B cell (primary cell): ENCODE data around the gene BRMS1L. TPM values are rescaled to one million over a fixed set of nuclear protein-coding genes. Genes with fewer than 3 reads are reported as not detected.

Experiments
- ATAC-seq: fragments of 200-7000 bp; cut with Tn5 transposase; one replicate; pipeline ENCODE4 v1.10.0; 2021; ENCODE audit warnings: low read depth, mild to moderate bottlenecking, moderate number of reproducible peaks, moderate library complexity
- CTCF ChIA-PET: fragments of 350-600 bp; sonication (Branson Sonifier 250); formaldehyde crosslinking; loops from one replicate; lab custom pipeline; 2021; ENCODE audit warnings: antibody characterized with exemption, inconsistent platforms; lab: Charles Lee
- POLR2A ChIA-PET: fragments of 350-600 bp; sonication (Branson Sonifier 250); formaldehyde crosslinking; loops from one replicate; lab custom pipeline; 2021; ENCODE audit warnings: antibody characterized with exemption; lab: Charles Lee
- DNase-seq: peaks from one replicate; pipeline ENCODE4 v3.0.0; 2013
- H2AFZ ChIP-seq: 2 replicates; pipeline ENCODE4 v1.6.1; 2012; ENCODE audit warnings: mild to moderate bottlenecking, low read depth, low read length; ENCODE audit not compliant: insufficient read depth, poor library complexity, severe bottlenecking
- H3K27ac ChIP-seq, 2 donors: 1 replicate in 1 of 2; 2 replicates in 1 of 2; pipeline ENCODE4 v1.5.1; 2012 to 2013; ENCODE audit warnings: low read length in 2 of 2, mild to moderate bottlenecking in 2 of 2, moderate library complexity in 1 of 2
- H3K27me3 ChIP-seq, 4 experiments: fragments of 200-600 bp in 1 of 4; sonication (generic) in 1 of 4; replicated peaks in 1 of 4; 1 replicate in 2 of 4; 2 replicates in 2 of 4; pipeline versions ENCODE4 v1.6.1 to v1.7.0; 2013 to 2016; ENCODE audit warnings: low read length in 3 of 4, mild to moderate bottlenecking in 2 of 4, mixed read lengths in 1 of 4, moderate library complexity in 1 of 4; ENCODE audit not compliant: insufficient read depth in 4 of 4, control insufficient read depth in 3 of 4; ENCODE audit errors: control extremely low read depth in 1 of 4
- H3K36me3 ChIP-seq, 2 experiments: replicated peaks in 1 of 2; 1 replicate in 1 of 2; 2 replicates in 1 of 2; pipeline versions ENCODE4 v1.6.1 to v1.7.1; 2013; ENCODE audit warnings: low read length in 1 of 2; ENCODE audit not compliant: insufficient read depth in 2 of 2, control insufficient read depth in 1 of 2; ENCODE audit errors: control extremely low read depth in 1 of 2, extremely low read depth in 1 of 2
- H3K4me1 ChIP-seq, 2 donors: fragments of 200-600 bp in 1 of 2; sonication (generic) in 1 of 2; 1 replicate in 1 of 2; 2 replicates in 1 of 2; pipeline versions ENCODE4 v1.5.1 to v1.6.1; 2013 to 2017; ENCODE audit warnings: low read length in 2 of 2; ENCODE audit not compliant: control insufficient read depth in 2 of 2, insufficient read depth in 2 of 2
- H3K4me2 ChIP-seq: replicated peaks from 2 replicates; pipeline ENCODE3; 2012; ENCODE audit warnings: mild to moderate bottlenecking, low read depth, low read length; ENCODE audit not compliant: poor library complexity, severe bottlenecking
- H3K4me3 ChIP-seq, 5 experiments: fragments of 200-600 bp in 1 of 5; sonication (generic) in 1 of 5; 1 replicate in 3 of 5; 2 replicates in 2 of 5; pipeline versions ENCODE4 v1.5.1 to v1.7.0; 2011 to 2016; ENCODE audit warnings: low read length in 4 of 5, mild to moderate bottlenecking in 4 of 5, low read depth in 2 of 5, control low read depth in 1 of 5, moderate library complexity in 1 of 5; ENCODE audit not compliant: insufficient read depth in 1 of 5; ENCODE audit errors: control extremely low read depth in 1 of 5, extremely low read depth in 1 of 5
- H3K79me2 ChIP-seq: fragments of 200-600 bp; sonication (generic); one replicate; pipeline ENCODE4 v1.6.0; 2016; ENCODE audit warnings: low read length; ENCODE audit not compliant: control insufficient read depth, insufficient read depth
- H3K9ac ChIP-seq: fragments of 200-600 bp; sonication (generic); 2 replicates; pipeline ENCODE4 v1.6.1; 2017; ENCODE audit warnings: mild to moderate bottlenecking, low read length, moderate library complexity
- H3K9me3 ChIP-seq, 3 donors: one replicate each; pipeline versions ENCODE4 v1.6.1 to v1.7.1; 2013; ENCODE audit warnings: low read length in 2 of 3; ENCODE audit not compliant: control insufficient read depth in 2 of 3, insufficient read depth in 1 of 3; ENCODE audit errors: control extremely low read depth in 1 of 3
- H4K20me1 ChIP-seq: 2 replicates; pipeline ENCODE4 v1.6.0; 2012; ENCODE audit warnings: mild to moderate bottlenecking, low read length; ENCODE audit not compliant: insufficient read depth, control insufficient read depth, poor library complexity, severe bottlenecking
- H3K27ac Mint-ChIP-seq: one replicate; pipeline ENCODE4 v1.8.0; 2021; ENCODE audit warnings: mixed read lengths
- H3K27me3 Mint-ChIP-seq: one replicate; pipeline ENCODE4 v1.8.0; 2021; ENCODE audit warnings: mixed read lengths
- H3K4me1 Mint-ChIP-seq: one replicate; pipeline ENCODE4 v1.8.0; 2021; ENCODE audit warnings: mixed read lengths
- H3K4me3 Mint-ChIP-seq: one replicate; pipeline ENCODE4 v1.8.0; 2021; ENCODE audit warnings: mixed read lengths
- H3K9me3 Mint-ChIP-seq: one replicate; pipeline ENCODE4 v1.8.0; 2022; ENCODE audit warnings: mixed read lengths; ENCODE audit not compliant: insufficient read depth
- CTCF ChIP-seq: fragments of 200-600 bp; IDR thresholded peaks from one replicate; pipeline ENCODE4 v1.8.0; 2022; ENCODE audit warnings: antibody characterized with exemption, mild to moderate bottlenecking
- EZH2 ChIP-seq: IDR thresholded peaks from 2 replicates; pipeline ENCODE4 v1.6.1; 2012; ENCODE audit warnings: borderline replicate concordance, low read depth, mild to moderate bottlenecking, moderate library complexity, low read length; ENCODE audit not compliant: insufficient read depth, poor library complexity, severe bottlenecking
- WGBS: methylation state at CpG from one replicate; pipeline ENCODE4 v1.1.5; 2013; ENCODE audit warnings: missing lambda C conversion rate; ENCODE audit not compliant: insufficient coverage; 5-methylcytosine and 5-hydroxymethylcytosine counted together
- intact Hi-C: fragments of 100-400 bp; cut with micrococcal nuclease; formaldehyde crosslinking; loops from one replicate; pipeline ENCODE4 v1.10.0; 2022
- polyA plus RNA-seq: library from polyadenylated mRNA; depleted of rRNA; stranded (reverse); fragments of >200 nt; gene quantifications from 2 replicates; pipeline ENCODE4 v1.2.3, GENCODE V29; 2012
- total RNA-seq, 2 donors: library from RNA; stranded (reverse); fragments of 120-200 nt in 1 of 2; gene quantifications; 1 replicate in 1 of 2; 2 replicates in 1 of 2; pipeline versions ENCODE4 v1.2.3 to v1.2.4, GENCODE V29; 2013 to 2022

Gene BRMS1L
- total and polyA plus RNA-seq, 2 donors (not counting 1 experiment from before 2014, with no cell fraction given): 1.1 to 4.7 TPM

- Histone ChIP-seq H3K79me2 (peaks cover under 1% of the 10 kb centered on the region), H3K9me3 (no peaks in the 10 kb centered on the region), H3K36me3 (no peaks in the 10 kb centered on the region), H4K20me1 (no peaks in the 10 kb centered on the region), H3K4me2 (no peak overlapping the region), H3K27ac (no peak overlapping the region), H3K4me3 (no peak overlapping the region), H3K27me3 (no peaks in the 10 kb centered on the region), H2AFZ (no peak overlapping the region), H3K4me1 (peaks cover 0 to 4% of the 10 kb centered on the region in 2 donors), H3K9ac (no peak overlapping the region)
- intact Hi-C loops: loop anchor here (10.0 kb wide), 2 partner anchors 947 to 1187 kb away; partner anchors contain the start of genes BAZ1A and SNX6
- TF ChIP-seq CTCF (peak; percentile 72), EZH2 (no peak)
- Mint-ChIP-seq H3K4me3 (no peak overlapping the region), H3K9me3 (no peaks in the 10 kb centered on the region), H3K27me3 (no peaks in the 10 kb centered on the region), H3K27ac (no peak overlapping the region), H3K4me1 (peaks cover 12% of the 10 kb centered on the region)
- WGBS: 0% methylated on average over 1 of the region's 7 CpGs
- peak; percentile 44 for DNase-seq
- ATAC-seq: no peak
- CTCF ChIA-PET: interaction anchor here (0.5 to 2.5 kb wide), 9 partner anchors 8 to 838 kb away, joined by 3 to 12 read pairs (median 6); partner anchors contain the start of gene RALGAPA1
- POLR2A ChIA-PET: no interaction called here
Observed at GRCh38 chr14:35821564-35822411, 4.3 kb upstream of the BRMS1L start.

DNA sequence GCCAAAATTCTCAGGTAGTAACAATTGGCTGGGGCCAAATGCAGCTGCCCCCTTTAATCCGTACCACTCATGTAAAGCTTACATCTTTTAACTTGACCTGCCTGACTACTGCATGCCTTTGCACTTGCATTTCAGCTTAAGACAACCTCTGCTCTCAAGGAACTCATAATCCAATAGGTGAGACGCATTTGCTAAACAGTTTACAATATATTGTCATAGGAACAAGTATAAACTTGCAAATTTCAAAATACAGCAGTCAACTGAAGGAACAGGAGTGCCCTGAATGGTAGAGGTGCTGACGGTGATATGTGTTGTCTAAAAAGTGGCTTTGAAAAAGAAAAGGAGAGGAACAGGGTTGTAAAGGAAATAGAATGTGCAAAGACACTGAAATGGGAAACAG is 3.6 kb upstream of the BRMS1L start:
- no peak overlapping the region for H2AFZ ChIP-seq
- no peaks in the 10 kb centered on the region for H3K27me3 ChIP-seq
- H3K9me3 Mint-ChIP-seq: no peaks in the 10 kb centered on the region
- H3K27ac Mint-ChIP-seq: no peak overlapping the region
- no peak for TF ChIP-seq CTCF
- TF ChIP-seq EZH2: no peak
- POLR2A ChIA-PET: no interaction called here
- peaks cover 6 to 11% of the 10 kb centered on the region in 2 donors for H3K4me1 ChIP-seq
- H3K27ac ChIP-seq: no peak overlapping the region
- H3K4me3 ChIP-seq: no peak overlapping the region
- no peaks in the 10 kb centered on the region for H3K36me3 ChIP-seq
- CTCF ChIA-PET: interaction anchor here (0.5 to 2.5 kb wide), 9 partner anchors 9 to 839 kb away, joined by 3 to 12 read pairs (median 6); partner anchors contain the start of gene RALGAPA1
- peaks cover 7% of the 10 kb centered on the region for H3K79me2 ChIP-seq
- H3K4me2 ChIP-seq: no peak overlapping the region
- H3K27me3 Mint-ChIP-seq: no peaks in the 10 kb centered on the region
- no peak for DNase-seq
- H3K4me1 Mint-ChIP-seq: peaks cover 19% of the 10 kb centered on the region
- no peaks in the 10 kb centered on the region for H3K9me3 ChIP-seq
- H3K4me3 Mint-ChIP-seq: no peak overlapping the region
- no peaks in the 10 kb centered on the region for H4K20me1 ChIP-seq
- 100% methylated on average over 1 of the region's 3 CpGs for WGBS
- no peak for ATAC-seq
- intact Hi-C loops: loop anchor here (10.0 kb wide), 2 partner anchors 948 to 1188 kb away; partner anchors contain the start of genes BAZ1A and SNX6
- H3K9ac ChIP-seq: no peak overlapping the region
